Smooth muscle cell (in vitro differentiated cells): ENCODE data around the gene ACTR3. TPM values are rescaled to one million over a fixed set of nuclear protein-coding genes. Genes with fewer than 3 reads are reported as not detected.
"Not testable (repeated sequence)": the region's sequence is repeated elsewhere in the genome, so short reads cannot be mapped to it uniquely, and the experiment has no call there.

Experiments
- DNase-seq: peaks from one replicate; lab custom pipeline; 2025; ENCODE audit not compliant: unreplicated experiment; lab: John Stamatoyannopoulos, UW
- H2AFZ ChIP-seq: fragments of 200-600 bp; sonication (generic); 2 replicates; pipeline ENCODE4 v1.6.0; 2016; ENCODE audit warnings: antibody characterized with exemption, low read depth, mild to moderate bottlenecking
- H3F3A ChIP-seq: fragments of 200-600 bp; sonication (generic); 2 replicates; pipeline ENCODE4 v1.6.0; 2017; ENCODE audit warnings: antibody characterized with exemption, low read depth
- H3K27ac ChIP-seq: fragments of 200-600 bp; sonication (generic); 2 replicates; pipeline ENCODE4 v1.5.1; 2016; ENCODE audit warnings: low read depth, mild to moderate bottlenecking
- H3K27me3 ChIP-seq: fragments of 200-600 bp; sonication (generic); 2 replicates; pipeline ENCODE4 v1.6.1; 2016; ENCODE audit warnings: low read depth, mild to moderate bottlenecking
- H3K36me3 ChIP-seq: fragments of 200-600 bp; sonication (generic); 2 replicates; pipeline ENCODE4 v1.5.1; 2016; ENCODE audit warnings: low read depth
- H3K4me1 ChIP-seq: fragments of 200-600 bp; sonication (generic); 2 replicates; pipeline ENCODE4 v1.5.1; 2016; ENCODE audit warnings: low read depth
- H3K4me2 ChIP-seq: fragments of 200-600 bp; sonication (generic); 2 replicates; pipeline ENCODE4 v1.6.0; 2016; ENCODE audit warnings: mild to moderate bottlenecking
- H3K4me3 ChIP-seq: fragments of 200-600 bp; sonication (generic); 2 replicates; pipeline ENCODE4 v1.5.1; 2016; ENCODE audit warnings: mild to moderate bottlenecking
- H3K79me2 ChIP-seq: fragments of 200-600 bp; sonication (generic); 2 replicates; pipeline ENCODE4 v1.6.0; 2016; ENCODE audit warnings: low read depth, mild to moderate bottlenecking
- H3K9ac ChIP-seq: fragments of 200-600 bp; sonication (generic); 2 replicates; pipeline ENCODE4 v1.6.0; 2016; ENCODE audit warnings: low read depth
- H3K9me3 ChIP-seq: fragments of 200-600 bp; sonication (generic); replicated peaks from 2 replicates; pipeline ENCODE4 v1.5.1; 2016; ENCODE audit warnings: low read depth
- H4K20me1 ChIP-seq: fragments of 200-600 bp; sonication (generic); 2 replicates; pipeline ENCODE4 v1.6.0; 2016; ENCODE audit warnings: low read depth
- WGBS: methylation state at CpG from one replicate; pipeline ENCODE4 v1.1.7; 2016; ENCODE audit warnings: low lambda C conversion rate; 5-methylcytosine and 5-hydroxymethylcytosine counted together
- polyA plus RNA-seq: library from polyadenylated mRNA; unstranded; fragments of >200 nt; fragmentation: Nextera tagmentation; extraction: Ambion mirVana; gene quantifications from 2 replicates; pipeline ENCODE4 v1.2.1, GENCODE V29; 2016
- total RNA-seq: library from RNA; depleted of rRNA; stranded (reverse); fragments of >200 nt; gene quantifications from 2 replicates; pipeline ENCODE4 v1.2.3, GENCODE V29; 2014
- TF ChIP-seq, protein P1 (sequence below): fragments of 200-600 bp; sonication (generic); IDR thresholded peaks from 2 replicates; pipeline ENCODE4 v1.5.1; 2017; ENCODE audit warnings: borderline replicate concordance, mild to moderate bottlenecking, antibody characterized with exemption; ENCODE audit not compliant: insufficient read depth, poor library complexity, severe bottlenecking

ACTR3 gene
- total and polyA plus RNA-seq, 2 experiments from 2014 or later: 173 to 263 TPM

DNA sequence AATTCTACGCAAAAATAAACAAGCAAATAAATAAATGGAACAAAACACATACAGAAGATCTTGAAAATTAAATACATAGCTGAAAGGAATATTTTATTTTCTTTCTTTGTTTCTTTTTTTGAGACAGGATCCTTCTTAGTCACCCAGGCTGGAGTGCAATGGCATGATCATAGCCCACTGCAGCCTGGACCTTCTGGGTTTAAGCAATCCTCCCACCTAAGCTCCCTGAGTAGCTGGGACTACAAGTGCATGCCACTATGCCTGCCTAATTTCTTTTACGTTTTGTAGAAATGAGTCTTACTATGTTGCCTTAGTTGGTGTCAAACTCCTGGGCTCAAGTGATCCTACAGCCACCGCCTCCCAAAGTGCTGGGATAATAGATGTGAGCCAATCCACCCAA lies 44.6 kb upstream of the ACTR3 start:
- TF ChIP-seq, protein P1, sequence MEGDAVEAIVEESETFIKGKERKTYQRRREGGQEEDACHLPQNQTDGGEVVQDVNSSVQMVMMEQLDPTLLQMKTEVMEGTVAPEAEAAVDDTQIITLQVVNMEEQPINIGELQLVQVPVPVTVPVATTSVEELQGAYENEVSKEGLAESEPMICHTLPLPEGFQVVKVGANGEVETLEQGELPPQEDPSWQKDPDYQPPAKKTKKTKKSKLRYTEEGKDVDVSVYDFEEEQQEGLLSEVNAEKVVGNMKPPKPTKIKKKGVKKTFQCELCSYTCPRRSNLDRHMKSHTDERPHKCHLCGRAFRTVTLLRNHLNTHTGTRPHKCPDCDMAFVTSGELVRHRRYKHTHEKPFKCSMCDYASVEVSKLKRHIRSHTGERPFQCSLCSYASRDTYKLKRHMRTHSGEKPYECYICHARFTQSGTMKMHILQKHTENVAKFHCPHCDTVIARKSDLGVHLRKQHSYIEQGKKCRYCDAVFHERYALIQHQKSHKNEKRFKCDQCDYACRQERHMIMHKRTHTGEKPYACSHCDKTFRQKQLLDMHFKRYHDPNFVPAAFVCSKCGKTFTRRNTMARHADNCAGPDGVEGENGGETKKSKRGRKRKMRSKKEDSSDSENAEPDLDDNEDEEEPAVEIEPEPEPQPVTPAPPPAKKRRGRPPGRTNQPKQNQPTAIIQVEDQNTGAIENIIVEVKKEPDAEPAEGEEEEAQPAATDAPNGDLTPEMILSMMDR: no peak
- WGBS: 63% methylated on average over 3 of the region's 3 CpGs

GRCh38 chr2:113845796-113846195 lies 44.1 kb upstream of the ACTR3 start:
- DNase-seq, H3K9me3 ChIP-seq, H2AFZ ChIP-seq, H3K4me2 ChIP-seq, H3K9ac ChIP-seq, H3K27ac ChIP-seq, H3K79me2 ChIP-seq, H4K20me1 ChIP-seq, H3F3A ChIP-seq, H3K27me3 ChIP-seq, H3K4me3 ChIP-seq, H3K36me3 ChIP-seq, H3K4me1 ChIP-seq: not testable (repeated sequence)
- 87% methylated on average over 4 of the region's 4 CpGs for WGBS

More for the DNA sequence above, 44.6 kb upstream of the ACTR3 start:
- Histone ChIP-seq H3K9ac (no peak overlapping the region), H3K79me2 (no peaks in the 10 kb centered on the region), H3K27me3 (no peaks in the 10 kb centered on the region), H3K36me3 (no peaks in the 10 kb centered on the region), H3K27ac (no peak overlapping the region), H3F3A (no peaks in the 10 kb centered on the region), H3K4me2 (no peak overlapping the region), H3K4me3 (no peak overlapping the region), H3K9me3 (no peaks in the 10 kb centered on the region), H2AFZ (no peak overlapping the region), H4K20me1 (no peaks in the 10 kb centered on the region), H3K4me1 (no peaks in the 10 kb centered on the region)
- DNase-seq: no peak

DNA sequence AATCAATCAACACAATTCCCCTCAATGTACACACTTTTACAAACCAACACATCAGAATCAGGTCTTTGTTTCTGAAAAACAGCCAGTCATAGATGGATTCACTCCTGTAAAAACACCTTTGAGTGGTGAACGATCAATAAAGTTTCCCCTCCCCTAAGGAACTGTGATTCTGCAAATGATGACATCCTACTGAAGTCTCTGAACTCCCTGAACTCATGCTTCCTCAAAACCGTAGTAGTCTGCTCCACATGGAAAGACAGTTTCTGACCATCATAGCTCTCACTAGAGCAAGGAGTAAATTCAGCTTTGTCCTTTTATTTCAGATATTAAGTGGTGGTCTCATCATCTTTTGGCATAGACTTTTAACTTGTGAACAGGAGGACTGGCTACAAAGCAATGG lies 43.5 kb upstream of the ACTR3 start:
- Histone ChIP-seq H3K4me2 (no peak overlapping the region), H3K4me3 (no peak overlapping the region), H3K9me3 (no peaks in the 10 kb centered on the region), H3K27me3 (no peaks in the 10 kb centered on the region), H3K79me2 (no peaks in the 10 kb centered on the region), H3K27ac (no peak overlapping the region), H3K36me3 (no peaks in the 10 kb centered on the region), H3K4me1 (no peaks in the 10 kb centered on the region), H2AFZ (no peak overlapping the region), H3F3A (no peaks in the 10 kb centered on the region), H3K9ac (no peak overlapping the region), H4K20me1 (no peaks in the 10 kb centered on the region)
- DNase-seq: no peak
- TF ChIP-seq, protein P1: no peak
- 90% methylated on average over 2 of the region's 2 CpGs for WGBS

DNA sequence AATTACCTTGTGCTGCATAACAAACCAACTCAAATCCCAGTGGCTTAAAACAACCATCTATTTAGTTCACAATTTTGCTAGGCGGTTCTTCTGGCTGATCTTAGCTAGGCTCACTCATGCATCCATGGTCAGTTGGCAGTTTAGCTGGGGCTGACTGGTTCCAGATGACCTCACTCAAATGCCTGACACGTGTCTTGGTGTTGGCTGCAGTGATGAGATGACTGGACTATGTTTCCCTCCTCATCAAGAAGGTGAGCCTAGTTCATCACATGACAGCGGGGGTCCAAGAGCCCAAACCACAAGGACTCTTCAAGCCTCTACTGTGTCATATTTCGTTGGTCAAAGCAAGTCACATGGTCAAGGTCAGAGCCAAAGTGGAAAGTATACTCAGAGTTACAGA lies 42.7 kb upstream of the ACTR3 start:
- Histone ChIP-seq H3K79me2 (no peaks in the 10 kb centered on the region), H3K36me3 (no peaks in the 10 kb centered on the region), H3K9ac (no peak overlapping the region), H3K4me2 (no peak overlapping the region), H3K4me1 (no peaks in the 10 kb centered on the region), H3K27ac (no peak overlapping the region), H2AFZ (no peak overlapping the region), H3K4me3 (no peak overlapping the region), H3K27me3 (no peaks in the 10 kb centered on the region), H3K9me3 (no peaks in the 10 kb centered on the region), H3F3A (no peaks in the 10 kb centered on the region), H4K20me1 (no peaks in the 10 kb centered on the region)
- 90% methylated on average over 4 of the region's 4 CpGs for WGBS
- TF ChIP-seq, protein P1: no peak
- DNase-seq: no peak
